Right renal pelvis (tissue), 4 donors: ENCODE data around the gene NDE1. TPM values are rescaled to one million over a fixed set of nuclear protein-coding genes. Genes with fewer than 3 reads are reported as not detected.
"Not testable (repeated sequence)": the region's sequence is repeated elsewhere in the genome, so short reads cannot be mapped to it uniquely, and the experiment has no call there.

Experiments
- DNase-seq, 4 donors: peaks; one replicate each; pipeline ENCODE4 v3.0.0-alpha.2; 2013; ENCODE audit warnings: low read depth in 4 of 4, low spot score in 3 of 4, missing footprints in 1 of 4
- polyA plus RNA-seq, 4 donors: library from polyadenylated mRNA; unstranded; fragments of 120-200 nt; gene quantifications; one replicate each; pipeline ENCODE4 v1.2.1, GENCODE V29; 2013; ENCODE audit not compliant: insufficient read length in 4 of 4

The NDE1 gene
- polyA plus RNA-seq, 4 donors: 38.8 to 43.4 (median 40.5) TPM

DNA sequence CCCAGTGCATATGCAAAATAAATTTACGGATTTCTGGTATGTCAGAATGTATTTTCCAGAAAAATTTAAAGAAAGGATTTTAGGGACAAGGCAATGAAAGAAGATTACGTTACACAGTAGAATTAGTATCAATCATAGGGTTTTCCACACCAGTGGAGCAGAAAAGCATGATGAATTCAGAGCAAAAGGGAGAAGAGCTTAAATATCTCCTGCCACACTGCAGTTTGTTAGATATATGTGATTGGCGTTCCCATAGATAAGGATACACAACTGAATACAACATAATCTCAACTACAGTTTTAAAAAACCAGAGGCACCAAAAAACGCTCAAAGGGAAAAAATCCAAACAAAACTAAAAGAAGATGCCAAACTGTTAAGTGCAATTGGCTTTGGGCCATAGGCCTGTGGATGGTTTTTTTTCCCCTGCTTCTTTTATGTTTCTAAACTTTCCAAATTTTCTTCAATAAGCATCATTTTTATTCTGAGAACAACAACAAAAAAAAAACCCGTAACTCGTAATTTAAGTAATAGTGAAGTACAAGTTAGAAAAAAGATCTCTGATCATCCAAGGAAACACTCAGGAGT is 29.3 kb upstream of the NDE1 start:
- DNase-seq: no peak

DNA sequence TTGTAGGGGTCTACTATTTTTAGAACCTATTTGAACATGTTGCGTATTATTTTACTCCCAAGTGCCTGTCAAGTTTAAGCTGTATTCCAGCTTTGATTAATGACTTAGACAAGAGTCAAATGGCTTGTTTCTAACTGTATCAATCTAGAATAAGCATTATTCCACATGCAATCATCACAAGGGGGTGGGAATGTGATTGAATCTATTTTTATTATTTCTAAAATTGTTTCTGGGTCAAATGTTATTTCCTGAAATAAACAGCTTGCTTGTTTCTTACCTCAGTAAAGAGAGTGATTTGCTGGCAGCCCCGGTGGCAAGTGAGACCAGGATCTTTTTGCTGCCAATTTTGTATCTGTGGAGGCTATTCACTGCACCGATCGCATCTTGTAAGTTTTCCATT is 28.6 kb upstream of the NDE1 start:
- DNase-seq: no peak

DNA sequence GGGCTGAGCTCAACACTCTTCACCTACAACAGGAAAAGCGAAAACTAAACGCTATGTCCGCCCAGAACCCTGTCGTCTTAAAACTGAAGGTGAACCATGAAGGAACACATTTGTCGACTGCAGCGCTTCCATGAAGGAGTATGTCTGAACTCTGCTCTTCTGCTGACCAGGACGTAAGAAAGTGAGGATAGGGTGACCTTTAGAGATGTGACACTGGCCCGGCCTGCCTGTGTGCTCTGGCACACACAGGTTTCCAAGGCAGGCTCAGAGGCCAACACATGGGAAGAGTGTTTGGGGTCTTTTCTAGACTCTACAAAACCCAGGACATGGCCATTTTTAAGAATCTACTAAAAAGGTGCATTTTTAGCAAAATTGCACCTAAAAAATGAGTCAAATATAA is 28.2 kb upstream of the NDE1 start:
- DNase-seq: no peak

DNA sequence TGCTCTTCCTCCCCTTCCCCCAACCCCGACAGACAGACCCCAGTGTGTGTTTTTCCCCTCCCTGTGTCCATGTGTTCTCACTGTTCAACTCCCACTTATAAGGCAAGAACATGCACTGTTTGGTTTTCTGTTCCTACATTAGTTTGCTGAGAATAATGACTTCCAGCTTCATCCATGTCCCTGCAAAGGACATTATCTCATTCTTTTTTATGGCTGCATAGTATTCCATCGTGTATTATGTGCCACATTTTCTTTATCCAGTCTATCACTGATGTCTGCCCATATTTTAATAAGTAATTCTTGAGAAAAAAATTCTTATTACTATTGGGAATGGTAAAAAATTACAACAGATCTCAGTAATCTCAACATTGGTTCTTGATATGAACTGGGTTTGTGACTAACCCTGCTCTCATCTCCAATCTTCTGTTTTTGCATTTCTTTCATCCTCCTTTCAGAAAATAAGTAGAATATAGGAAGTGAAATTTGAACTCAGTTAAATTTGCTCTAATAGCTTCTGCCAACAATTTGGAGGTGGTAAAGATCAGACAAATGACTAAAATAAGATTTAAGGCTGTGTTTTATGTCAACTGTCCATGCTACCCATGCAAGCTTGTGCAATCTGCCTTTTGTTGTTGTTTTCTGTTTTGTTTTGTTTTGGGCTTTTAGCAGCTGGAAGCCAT is 18.2 kb upstream of the NDE1 start:
- no peak for DNase-seq

DNA sequence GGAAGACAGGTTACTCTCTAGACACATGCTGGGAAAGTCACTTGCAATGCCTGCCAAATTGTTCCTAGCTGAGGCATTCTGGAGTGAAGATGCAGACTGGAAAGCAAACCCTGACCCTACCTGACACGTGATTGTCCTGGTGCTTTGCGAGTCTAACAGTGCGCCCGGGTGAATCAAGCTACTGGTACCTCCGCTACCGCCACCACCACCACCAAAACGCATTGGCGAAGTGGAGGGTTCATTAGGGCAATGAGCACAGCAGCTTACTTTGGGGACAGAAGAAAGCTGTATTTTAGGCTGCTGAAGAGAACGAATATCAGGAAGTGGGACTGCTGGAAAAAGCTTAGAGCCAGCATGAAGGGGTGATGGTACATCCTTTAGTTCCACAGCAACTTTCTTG is 14.1 kb upstream of the NDE1 start:
- DNase-seq: no peak

DNA sequence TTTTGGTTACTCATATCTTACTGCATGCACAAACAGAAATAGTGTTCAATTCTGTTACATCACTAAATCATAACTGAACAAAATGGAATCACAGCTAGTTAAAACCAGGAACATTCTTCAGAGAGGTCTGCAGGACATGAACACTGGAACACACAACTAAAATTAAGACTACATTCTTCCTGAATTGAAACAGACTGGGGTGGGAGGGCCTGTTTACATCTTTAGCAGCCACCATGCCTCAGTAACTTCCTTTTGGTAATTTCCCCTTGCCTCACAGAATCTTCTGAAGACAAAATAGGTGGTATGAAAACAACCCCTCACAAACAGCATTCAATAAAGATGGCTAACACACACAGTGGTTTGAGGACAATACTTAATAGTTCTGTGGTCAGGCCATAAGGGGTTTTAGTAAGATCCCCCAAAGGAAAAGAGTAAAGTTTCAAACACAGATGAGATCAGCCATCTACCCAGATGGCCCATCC is 13.6 kb upstream of the NDE1 start:
- DNase-seq: no peak

DNA sequence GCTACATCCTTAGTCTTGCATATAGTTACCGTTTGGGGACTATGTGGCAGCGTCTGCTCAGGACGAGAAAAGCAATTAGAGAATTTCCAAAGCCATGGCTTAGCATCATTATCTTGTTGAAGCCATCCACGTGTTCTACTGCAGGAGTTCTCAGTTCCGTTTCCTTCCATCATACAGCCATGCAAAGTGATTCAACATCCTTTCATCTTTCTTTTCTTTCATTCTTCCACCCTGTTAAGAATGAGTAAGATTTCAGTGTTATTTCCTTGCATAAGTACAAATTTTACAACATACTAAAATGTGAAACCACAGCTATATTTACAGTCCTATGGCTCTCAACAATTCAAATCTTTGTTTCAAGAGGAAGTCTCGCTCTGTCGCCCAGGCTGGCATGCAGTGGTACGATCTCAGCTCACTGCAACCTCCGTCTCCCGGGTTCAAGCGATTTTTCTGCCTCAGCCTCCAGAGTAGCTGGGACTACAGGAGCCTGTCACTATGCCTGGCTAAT is 10.9 kb upstream of the NDE1 start:
- DNase-seq: no peak

DNA sequence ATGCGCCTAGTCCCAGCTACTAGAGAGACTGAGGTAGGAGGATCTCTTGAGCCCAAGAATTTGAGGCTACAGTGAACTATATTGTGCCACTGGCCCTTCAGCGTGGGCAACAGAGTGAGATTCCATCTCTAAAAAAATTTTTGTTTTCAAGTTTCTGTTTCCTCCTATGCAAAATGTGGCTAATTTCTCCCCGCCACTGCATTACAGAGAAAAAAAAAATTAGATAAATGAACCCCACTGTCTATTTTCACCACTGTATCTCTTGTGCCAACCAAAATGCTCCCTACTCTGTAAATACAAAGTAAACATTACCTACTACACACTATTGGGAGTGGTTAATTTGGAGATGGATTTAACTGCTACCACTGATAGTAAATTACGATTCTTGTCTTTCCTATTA is 9.1 kb upstream of the NDE1 start:
- no peak for DNase-seq

DNA sequence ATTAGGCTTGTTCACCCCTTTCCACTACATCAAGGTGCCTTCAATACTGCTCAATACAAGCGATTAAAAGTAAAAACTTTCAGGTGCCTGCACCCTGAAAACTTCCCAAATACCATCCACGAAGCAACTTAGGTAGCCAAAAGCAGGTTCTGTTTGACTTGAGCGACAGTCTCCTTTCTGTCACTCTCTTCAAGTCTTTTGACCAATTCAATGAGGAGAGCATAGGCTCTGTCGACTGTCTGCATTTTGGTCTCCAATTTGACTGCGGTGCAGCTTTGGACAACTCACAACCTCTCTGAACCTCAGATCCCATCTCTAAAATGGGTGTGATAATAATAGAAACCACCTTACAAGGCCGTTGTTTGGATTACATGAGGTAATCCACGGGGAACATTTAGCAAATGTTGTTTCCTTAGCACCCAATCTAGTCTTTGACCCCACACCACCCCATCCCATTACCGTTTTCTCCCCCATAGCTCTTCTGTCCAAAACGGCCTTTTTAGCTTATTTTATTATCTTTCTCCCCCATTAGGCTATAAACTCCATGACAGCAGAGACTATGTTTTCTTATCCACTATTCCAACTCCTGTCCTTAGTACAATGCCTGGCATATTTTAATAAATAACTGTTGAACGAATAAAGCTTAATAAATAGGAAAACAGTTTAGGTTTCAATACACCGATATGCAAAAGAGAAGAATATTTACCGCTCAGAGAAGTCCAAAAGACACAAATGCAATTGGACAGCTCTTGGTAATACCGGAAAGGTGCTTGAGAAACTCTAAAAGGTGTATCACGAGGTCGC is 8.1 kb upstream of the NDE1 start:
- DNase-seq: no peak

DNA sequence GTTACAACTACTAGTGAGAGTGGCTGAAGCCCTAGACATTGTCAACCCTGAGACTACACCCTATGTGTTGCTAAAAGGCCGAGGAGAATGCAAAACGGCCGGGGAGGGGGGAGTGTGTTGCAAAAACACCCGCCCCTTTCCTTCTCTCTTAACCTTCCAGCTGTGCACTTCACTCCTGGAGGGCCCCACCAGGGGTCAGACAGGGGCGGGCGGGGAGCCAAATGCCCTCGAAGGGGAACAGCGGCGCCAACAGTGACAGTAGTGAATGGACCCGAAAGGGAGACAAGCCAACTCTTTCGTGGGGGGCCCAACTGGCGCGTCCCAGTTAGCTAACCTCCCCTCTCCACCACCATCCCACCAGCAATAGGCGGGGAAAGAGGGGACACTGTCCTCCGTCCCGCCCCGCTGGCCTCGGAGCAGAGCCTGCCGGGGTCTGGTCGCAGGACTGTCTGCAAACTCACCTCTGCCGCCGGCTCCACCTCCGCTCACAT is 7.4 kb upstream of the NDE1 start:
- DNase-seq: peak in 2 of 4 donors; percentile 47 to 48

DNA sequence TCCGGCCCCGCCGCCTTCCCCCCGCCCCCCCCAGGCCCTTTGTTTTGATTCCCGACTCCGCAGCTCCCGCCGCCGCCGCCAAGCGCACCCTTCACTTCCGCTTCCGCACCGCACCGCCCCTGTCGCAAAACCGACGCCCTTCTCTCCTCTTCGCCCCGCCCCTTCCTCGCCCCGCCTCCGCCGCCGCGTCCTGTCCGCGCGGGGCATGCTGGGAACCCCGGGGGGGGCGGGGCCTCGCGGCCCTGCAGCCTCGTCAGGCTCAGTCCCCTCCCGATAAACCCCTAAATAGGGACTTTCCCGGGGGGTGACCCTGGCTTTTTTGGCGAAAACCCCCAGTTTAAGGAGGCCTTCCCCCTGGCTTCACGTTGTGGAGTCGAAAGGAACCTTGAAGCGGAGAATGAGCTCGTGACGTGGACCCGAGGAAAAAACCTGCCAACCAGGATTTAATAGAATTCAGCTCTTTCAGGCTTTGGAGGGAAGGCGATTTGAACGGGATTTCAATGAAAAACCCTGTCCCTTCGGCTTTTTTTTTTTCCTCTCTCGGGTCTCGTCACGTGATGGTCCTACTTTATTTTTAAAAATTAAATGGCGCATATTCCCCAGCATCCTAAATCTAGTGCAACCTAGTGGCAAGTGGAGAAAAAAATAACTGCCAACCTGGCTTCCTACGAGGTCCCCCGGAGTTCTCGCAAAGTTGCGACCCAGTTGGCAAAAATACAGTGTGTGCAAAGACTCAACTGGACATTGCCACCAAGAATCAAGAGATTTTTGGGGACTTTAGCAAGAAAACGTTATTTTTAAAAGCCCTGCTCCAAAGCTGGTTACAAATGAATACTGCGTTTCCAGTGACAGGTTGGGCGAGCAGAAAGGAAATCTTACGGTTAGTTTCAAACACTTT is 6.7 kb upstream of the NDE1 start, which contains the start of gene MARF1:
MARF1 (minus strand) TSS at position 107 of the 898 bp plus-strand sequence. CDS start 3,921 bp downstream, outside the sequence.
- peak; percentile 89 to 93 (median 90) for DNase-seq

DNA sequence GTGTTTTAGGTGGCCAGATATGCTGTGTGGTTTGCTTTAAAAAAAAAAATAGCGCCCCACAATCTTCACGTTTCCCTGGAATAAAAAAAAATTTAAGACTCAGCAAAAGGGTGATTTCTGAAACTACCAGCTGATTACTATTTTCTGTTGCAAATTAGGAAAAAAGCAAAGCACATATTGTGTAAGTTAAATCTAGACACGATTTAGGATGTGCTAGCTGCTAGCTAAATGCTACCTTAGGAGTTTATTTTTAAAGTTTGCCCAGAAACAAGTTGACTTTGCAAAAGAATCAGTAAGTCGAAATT is 6.1 kb upstream of the NDE1 start:
- DNase-seq: no peak

DNA sequence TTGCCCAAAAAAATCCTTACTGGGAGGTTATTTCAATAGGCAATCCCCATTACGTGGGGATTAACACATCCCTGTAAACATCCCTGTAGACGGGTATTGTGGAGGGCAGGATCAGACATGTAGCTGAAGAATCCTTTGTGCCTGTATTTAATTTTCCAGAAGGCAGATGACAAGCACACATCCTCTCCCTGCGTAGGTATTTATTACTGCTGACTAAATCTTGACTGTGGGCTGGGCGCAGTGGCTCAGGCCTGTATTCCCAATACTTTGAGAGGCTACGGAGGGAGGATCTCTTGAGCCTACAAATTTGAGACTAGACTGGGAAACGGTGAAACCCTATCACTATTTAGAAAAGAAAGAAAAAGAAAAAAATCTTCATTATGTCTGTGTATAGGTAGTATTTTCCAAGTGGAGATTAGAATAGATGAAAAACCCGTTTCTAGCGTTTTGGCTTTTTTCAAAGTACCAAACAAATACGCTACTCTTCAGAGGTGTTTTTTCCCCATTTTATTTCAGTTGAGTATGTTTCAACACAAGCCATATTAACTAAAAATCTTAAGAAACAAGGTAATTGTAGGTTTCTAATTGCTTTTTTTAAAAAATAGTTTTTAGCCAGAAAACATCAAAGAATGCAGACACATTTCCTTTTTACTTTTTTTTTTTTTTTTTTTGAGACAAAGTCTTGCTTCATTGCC is 5.6 kb upstream of the NDE1 start:
- DNase-seq: no peak

DNA sequence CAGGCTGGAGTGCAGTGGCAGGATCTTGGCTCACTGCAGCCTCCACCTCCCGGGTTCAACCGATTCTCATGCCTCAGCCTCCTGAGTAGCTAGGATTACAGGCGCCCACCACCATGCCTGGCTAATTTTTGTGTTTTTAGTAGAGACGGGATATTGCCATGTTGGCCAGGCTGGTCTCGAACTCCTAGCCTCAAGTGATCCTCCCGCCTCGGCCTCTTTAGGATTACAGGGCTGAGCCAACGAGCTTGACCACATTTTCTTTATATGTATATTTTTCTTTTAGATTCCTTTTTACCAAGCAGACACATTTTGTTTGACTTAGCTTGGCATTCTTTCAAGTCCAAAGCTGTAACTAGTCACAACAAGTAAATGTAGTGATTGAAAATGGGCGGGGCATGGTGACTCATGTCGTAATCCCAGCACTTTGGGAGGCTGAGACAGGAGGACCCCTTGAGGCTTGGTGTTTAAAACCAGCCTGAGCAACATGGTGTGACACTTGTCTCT is 5.0 kb upstream of the NDE1 start:
- DNase-seq: not testable (repeated sequence)

DNA sequence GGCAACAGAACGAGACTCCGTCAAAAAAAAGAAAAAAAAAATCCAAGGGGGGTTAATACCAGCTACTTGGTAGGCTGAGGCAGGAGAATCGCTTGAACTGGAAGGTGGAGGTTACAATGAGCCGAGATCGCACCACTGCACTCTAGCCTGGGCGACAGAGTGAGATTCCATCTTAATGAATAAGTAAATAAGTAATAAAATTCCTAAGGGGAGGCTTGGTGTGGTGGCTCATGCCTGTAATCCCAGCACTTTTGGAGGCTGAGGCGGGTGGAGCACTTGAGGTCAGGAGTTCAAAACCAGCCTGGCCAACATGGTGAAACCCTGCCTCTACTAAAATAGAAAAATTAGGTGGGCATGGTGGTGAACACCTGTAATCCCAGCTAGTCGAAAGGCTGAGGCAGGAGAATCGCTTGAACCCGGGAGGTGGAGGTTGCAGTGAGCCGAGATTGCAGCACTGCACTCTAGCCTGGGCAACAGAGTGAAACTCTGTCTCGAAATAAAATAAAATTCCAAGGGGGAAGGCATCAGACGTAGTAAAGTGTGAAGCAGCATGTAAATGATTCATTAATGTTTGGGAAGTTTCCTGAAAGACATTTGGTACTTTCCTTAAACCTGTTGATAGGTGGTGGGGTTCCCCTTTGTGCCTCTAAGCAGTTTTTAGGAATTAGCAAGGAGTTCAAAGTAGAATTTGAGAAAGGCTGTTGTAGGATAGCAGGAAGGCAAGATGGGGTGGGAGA is 3.3 kb upstream of the NDE1 start:
- not testable (repeated sequence) for DNase-seq

DNA sequence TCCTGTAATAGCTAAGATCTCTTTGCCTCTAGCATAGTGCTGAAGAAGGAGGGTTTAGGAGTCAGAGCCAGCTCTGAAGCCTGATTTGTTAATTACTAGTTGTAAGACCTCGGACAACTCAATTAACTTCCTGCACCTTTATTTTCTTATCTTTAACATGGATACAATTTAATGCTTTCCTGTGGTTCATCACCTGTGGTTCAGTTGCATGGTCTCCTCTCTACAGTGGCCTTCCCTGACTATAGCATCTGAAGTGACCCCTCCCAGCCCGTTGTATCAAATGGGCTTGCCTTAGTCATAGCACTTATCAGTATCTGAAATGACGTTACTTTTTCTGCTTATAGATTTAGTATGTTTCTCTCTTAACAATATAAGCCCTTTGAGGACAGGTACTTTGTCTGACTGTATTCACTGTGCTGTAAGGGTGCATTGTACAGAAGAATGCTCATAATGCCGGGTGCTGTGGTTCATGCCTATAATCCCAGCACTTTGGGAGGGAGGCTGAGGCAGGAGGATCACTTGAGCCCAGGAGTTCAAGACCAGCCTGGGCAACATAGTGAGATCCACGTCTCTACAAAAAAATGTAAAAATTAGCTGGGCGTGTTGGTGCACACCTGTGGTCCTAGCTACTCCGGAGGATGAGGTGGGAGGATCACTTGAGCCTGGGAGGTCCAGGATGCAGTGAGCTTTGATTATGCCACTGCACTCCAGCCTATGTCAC is 2.6 kb upstream of the NDE1 start:
- DNase-seq: no peak

DNA sequence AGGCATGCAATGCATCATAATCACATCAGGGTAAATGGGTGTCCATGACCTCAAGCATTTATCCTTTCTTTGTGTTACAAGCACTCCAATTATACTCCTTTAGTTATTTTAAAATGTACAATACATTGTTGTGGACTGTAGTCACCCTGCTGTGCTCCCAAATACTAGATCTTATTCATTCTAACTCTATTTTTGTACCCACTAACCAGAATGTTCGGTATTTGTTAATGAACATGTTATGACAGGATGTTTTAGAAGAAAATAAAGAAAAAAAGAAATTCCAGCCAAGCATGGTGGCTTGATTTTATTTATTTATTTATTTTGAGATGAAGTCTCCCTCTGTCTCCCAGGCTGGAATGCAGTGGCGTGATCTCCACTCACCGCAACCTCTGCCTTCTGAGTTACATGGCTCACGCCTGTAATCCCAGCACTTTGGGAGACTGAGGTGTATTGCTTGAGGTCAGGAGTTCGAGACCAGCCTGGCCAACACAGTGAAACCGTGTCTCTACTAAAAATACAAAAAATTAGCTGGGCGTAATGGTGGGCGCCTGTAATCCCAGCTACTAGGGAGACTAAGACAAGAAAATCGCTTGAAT is 1.8 kb upstream of the NDE1 start:
- DNase-seq: no peak

DNA sequence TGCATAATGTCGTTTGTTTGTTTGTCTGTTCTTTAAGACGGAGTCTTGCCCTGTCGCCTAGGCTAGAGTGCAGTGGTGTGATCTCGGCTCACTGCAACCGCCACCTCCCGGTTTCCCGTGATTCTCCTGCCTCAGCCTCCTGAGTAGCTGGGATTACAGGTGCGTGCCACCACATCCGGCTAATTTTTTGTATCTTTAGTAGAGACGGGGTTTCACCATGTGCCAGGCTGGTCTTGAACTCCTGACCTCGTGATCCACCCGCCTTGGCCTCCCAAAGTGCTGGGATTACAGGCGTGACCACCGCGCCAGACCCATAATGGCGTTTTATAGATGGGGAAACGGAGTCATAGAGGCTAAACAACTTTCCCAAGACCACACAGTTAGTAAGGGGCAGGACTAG is 734 bp upstream of the NDE1 start:
- not testable (repeated sequence) for DNase-seq
